ENCODE measurements around the gene SLC32A1. TPM values are rescaled to one million over a fixed set of nuclear protein-coding genes. Genes with fewer than 3 reads are reported as not detected.

SLC32A1 gene
- total RNA-seq, 1 donor from 2014 or later, result not detected

DNA sequence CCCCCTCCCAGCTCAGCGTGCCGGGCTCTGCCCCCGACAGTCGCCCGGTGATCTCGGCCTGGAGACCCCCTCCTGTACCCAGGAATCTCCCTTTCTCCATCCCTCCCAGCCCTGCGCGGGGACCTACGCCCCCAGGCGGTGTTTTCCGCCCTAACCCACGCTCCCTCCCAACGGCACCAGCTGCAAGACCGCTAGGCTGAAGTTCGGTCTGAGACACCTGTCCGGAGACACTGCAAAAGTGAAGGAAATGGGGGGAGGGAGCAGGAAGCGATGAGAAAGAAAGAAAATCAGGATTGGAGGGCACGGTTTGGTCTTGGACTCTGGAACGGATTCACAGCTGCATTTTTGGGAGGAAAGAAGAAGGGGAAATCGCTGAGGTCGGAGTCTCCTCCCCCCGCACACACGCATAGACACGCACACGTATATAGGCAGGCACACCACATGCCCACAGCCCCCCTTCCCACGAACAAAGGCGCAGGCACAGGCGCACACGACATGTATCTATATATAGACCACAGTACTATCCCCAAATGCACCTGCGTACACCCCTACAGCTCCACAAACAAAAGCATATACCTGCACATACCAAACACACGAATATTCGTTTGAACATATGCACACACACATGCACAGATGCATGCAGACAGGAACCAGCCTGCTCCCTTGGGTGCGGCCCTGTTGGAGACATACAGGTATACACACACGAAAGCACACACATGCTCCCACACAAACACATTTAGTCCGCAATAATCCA lies 1.0 kb downstream of the SLC32A1 start:
- no peak for DNase-seq (ENCODE audit: low read depth)

GRCh38 chr20:38725931-38726803 lies 1.9 kb downstream of the SLC32A1 start:
- H3K4me3 ChIP-seq (ENCODE audit: low read depth, low read length), result no peak overlapping the region
- TF ChIP-seq, protein P1, sequence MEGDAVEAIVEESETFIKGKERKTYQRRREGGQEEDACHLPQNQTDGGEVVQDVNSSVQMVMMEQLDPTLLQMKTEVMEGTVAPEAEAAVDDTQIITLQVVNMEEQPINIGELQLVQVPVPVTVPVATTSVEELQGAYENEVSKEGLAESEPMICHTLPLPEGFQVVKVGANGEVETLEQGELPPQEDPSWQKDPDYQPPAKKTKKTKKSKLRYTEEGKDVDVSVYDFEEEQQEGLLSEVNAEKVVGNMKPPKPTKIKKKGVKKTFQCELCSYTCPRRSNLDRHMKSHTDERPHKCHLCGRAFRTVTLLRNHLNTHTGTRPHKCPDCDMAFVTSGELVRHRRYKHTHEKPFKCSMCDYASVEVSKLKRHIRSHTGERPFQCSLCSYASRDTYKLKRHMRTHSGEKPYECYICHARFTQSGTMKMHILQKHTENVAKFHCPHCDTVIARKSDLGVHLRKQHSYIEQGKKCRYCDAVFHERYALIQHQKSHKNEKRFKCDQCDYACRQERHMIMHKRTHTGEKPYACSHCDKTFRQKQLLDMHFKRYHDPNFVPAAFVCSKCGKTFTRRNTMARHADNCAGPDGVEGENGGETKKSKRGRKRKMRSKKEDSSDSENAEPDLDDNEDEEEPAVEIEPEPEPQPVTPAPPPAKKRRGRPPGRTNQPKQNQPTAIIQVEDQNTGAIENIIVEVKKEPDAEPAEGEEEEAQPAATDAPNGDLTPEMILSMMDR (conservative IDR thresholded peaks at IDR 0.05; ENCODE audit: low read depth, low read length), result peak; percentile 48
- no peak for DNase-seq (ENCODE audit: low read depth)

More for the DNA sequence above, 1.0 kb downstream of the SLC32A1 start:
- no peak overlapping the region for H3K4me3 ChIP-seq (ENCODE audit: low read depth, low read length)
- TF ChIP-seq, protein P1 (conservative IDR thresholded peaks at IDR 0.05; ENCODE audit: low read depth, low read length), result peak; percentile 13

DNA sequence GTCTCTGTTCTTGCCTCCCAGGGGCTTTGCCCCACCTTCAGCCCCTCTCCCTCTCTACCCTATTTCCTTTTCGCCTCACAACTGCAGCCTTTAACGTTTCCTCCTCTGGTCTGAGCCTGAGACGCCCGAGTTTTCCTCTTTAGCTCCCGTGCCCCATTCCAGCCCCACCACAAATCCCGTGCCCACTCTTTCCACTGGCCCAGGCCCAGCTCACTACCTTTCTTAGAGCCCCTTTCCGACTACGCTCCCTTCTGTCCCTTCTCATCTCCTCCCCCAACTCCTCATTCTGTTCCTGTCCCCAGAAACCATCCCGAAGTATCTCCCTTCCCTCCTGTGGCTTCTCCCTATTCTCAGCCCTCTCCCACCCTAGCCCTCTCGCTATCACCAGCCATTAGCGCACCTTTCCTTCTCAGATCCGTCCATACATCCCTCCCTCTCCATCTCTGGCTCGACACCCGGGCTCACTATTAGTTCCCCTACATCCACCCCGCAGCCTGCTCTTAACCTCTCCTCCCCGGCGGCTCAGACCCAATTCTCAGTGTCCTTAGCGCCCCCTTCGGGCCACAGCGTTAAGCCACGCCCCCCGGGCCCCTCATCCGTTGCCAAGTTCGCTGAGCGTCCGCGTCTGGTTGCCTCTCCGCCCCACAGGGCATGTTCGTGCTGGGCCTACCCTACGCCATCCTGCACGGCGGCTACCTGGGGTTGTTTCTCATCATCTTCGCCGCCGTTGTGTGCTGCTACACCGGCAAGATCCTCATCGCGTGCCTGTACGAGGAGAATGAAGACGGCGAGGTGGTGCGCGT lies 2.7 kb downstream of the SLC32A1 start:
- H3K4me3 ChIP-seq (ENCODE audit: low read depth, low read length), result no peak overlapping the region
- TF ChIP-seq, protein P1 (conservative IDR thresholded peaks at IDR 0.05; ENCODE audit: low read depth, low read length), result peak; percentile 30
- DNase-seq (ENCODE audit: low read depth), result no peak

GRCh38 chr20:38727607-38728190 lies 3.4 kb downstream of the SLC32A1 start:
- DNase-seq (ENCODE audit: low read depth), result no peak
- H3K4me3 ChIP-seq (ENCODE audit: low read depth, low read length), result no peak overlapping the region

GRCh38 chr20:38728191-38728781 lies 4.0 kb downstream of the SLC32A1 start:
- no peak for DNase-seq (ENCODE audit: low read depth)
- no peak overlapping the region for H3K4me3 ChIP-seq (ENCODE audit: low read depth, low read length)
- TF ChIP-seq, protein P1 (conservative IDR thresholded peaks at IDR 0.05; ENCODE audit: low read depth, low read length), result no peak

More at GRCh38 chr20:38727607-38728190, 3.4 kb downstream of the SLC32A1 start:
- TF ChIP-seq, protein P1 (conservative IDR thresholded peaks at IDR 0.05; ENCODE audit: low read depth, low read length), result no peak
